MCF 10A (cell line): ENCODE measurements around the gene MMP19. TPM values are rescaled to one million over a fixed set of nuclear protein-coding genes. Genes with fewer than 3 reads are reported as not detected.
"Not testable (repeated sequence)": the region's sequence is repeated elsewhere in the genome, so short reads cannot be mapped to it uniquely, and the experiment has no call there.

Experiments
- BruUV-seq: library from RNA; stranded (reverse); fragments of 400-500 nt; replicated peaks from 2 replicates; lab custom pipeline; 2021; lab: Mats Ljungman, UMichigan
- CTCF ChIA-PET: fragments of 300-600 bp; sonication (Branson Sonifier 250); formaldehyde crosslinking; extraction: SDS; loops from one replicate; lab custom pipeline; 2021; ENCODE audit warnings: antibody characterized with exemption, inconsistent platforms; lab: Yijun Ruan, JAX
- POLR2A ChIA-PET: fragments of 300-600, 350-650 bp; sonication (Branson Sonifier 250); formaldehyde crosslinking; extraction: SDS; loops from one replicate; lab custom pipeline; 2020; ENCODE audit warnings: antibody characterized with exemption, inconsistent platforms; lab: Yijun Ruan, JAX
- DNase-seq: peaks from one replicate; pipeline ENCODE4 v3.0.0-alpha.2; 2018; ENCODE audit not compliant: unreplicated experiment
- H3K27ac Mint-ChIP-seq: one replicate; pipeline ENCODE4 v1.8.0; 2022; ENCODE audit warnings: mild to moderate bottlenecking, low read depth, mixed read lengths; ENCODE audit not compliant: unreplicated experiment
- H3K27me3 Mint-ChIP-seq: one replicate; pipeline ENCODE4 v1.8.0; 2022; ENCODE audit warnings: mixed read lengths; ENCODE audit not compliant: insufficient read depth, unreplicated experiment
- H3K36me3 Mint-ChIP-seq: one replicate; pipeline ENCODE4 v1.8.0; 2022; ENCODE audit warnings: mild to moderate bottlenecking, moderate library complexity, mixed read lengths; ENCODE audit not compliant: insufficient read depth, unreplicated experiment
- H3K4me1 Mint-ChIP-seq: one replicate; pipeline ENCODE4 v1.8.0; 2022; ENCODE audit warnings: mixed read lengths; ENCODE audit not compliant: insufficient read depth, unreplicated experiment
- H3K4me3 Mint-ChIP-seq: one replicate; pipeline ENCODE4 v1.8.0; 2022; ENCODE audit warnings: mild to moderate bottlenecking, moderate library complexity, mixed read lengths; ENCODE audit not compliant: unreplicated experiment
- H3K9me3 Mint-ChIP-seq: one replicate; pipeline ENCODE4 v1.8.0; 2022; ENCODE audit warnings: mixed read lengths; ENCODE audit not compliant: unreplicated experiment
- CTCF ChIP-seq: fragments of 200-600 bp; IDR thresholded peaks from one replicate; pipeline ENCODE4 v1.8.0; 2022; ENCODE audit warnings: antibody characterized with exemption, mild to moderate bottlenecking; ENCODE audit not compliant: unreplicated experiment
- intact Hi-C: fragments of 100-400 bp; cut with micrococcal nuclease; formaldehyde crosslinking; loops from 2 replicates; pipeline ENCODE4 v1.14.1; 2022
- total RNA-seq: library from RNA; stranded (reverse); gene quantifications from 2 replicates; pipeline ENCODE4 v1.2.3, GENCODE V29; 2022

Gene MMP19
- total RNA-seq, 1 experiment from 2014 or later, result 3.7 TPM

- H3K9me3 Mint-ChIP-seq, result no peaks in the 10 kb centered on the region
Measured at GRCh38 chr12:55838361-55838760, 4.4 kb downstream of the MMP19 start.

GRCh38 chr12:55834400-55834799, 8.3 kb downstream of the MMP19 start:
- DNase-seq, H3K9me3 Mint-ChIP-seq, H3K4me3 Mint-ChIP-seq, H3K36me3 Mint-ChIP-seq, CTCF ChIA-PET, H3K27me3 Mint-ChIP-seq, BruUV-seq, POLR2A ChIA-PET, H3K27ac Mint-ChIP-seq, intact Hi-C loops: not testable (repeated sequence)
- peaks cover 28% of the 10 kb centered on the region for H3K4me1 Mint-ChIP-seq

More at GRCh38 chr12:55838361-55838760, 4.4 kb downstream of the MMP19 start:
- Mint-ChIP-seq H3K4me3 (no peak overlapping the region), H3K27ac (no peak overlapping the region), H3K4me1 (peaks cover 17% of the 10 kb centered on the region), H3K27me3 (no peaks in the 10 kb centered on the region), H3K36me3 (no peaks in the 10 kb centered on the region)
- BruUV-seq, result no TSS peak
- POLR2A ChIA-PET, result interaction anchor here (1.5 kb wide), 1 partner anchor 9 kb away, joined by 5 read pairs; the partner anchor contains the start of gene DNAJC14
- CTCF ChIA-PET, result interaction anchor here (0.7 kb wide), 1 partner anchor 79 kb away, joined by 4 read pairs; no protein-coding TSS in a partner anchor
- no peak for TF ChIP-seq CTCF
- no peak for DNase-seq
- intact Hi-C loops, result no loop called here

GRCh38 chr12:55833056-55833455, 9.7 kb downstream of the MMP19 start:
- ChIA-PET POLR2A (no interaction called here), CTCF (no interaction called here)
- BruUV-seq, result no TSS peak
- peaks cover 22% of the 10 kb centered on the region for H3K4me1 Mint-ChIP-seq
- intact Hi-C loops, result no loop called here
- H3K27ac Mint-ChIP-seq, result peak overlapping the region; percentile 6
- no peak for TF ChIP-seq CTCF
- H3K9me3 Mint-ChIP-seq, result no peaks in the 10 kb centered on the region
- H3K36me3 Mint-ChIP-seq, result peaks cover 12% of the 10 kb centered on the region
- no peak overlapping the region for H3K4me3 Mint-ChIP-seq
- no peaks in the 10 kb centered on the region for H3K27me3 Mint-ChIP-seq
- no peak for DNase-seq

GRCh38 chr12:55831447-55831815, 11.3 kb downstream of the MMP19 start:
- ChIA-PET POLR2A (interaction anchor here (0.5 to 6.8 kb wide), 11 partner anchors 10 to 166 kb away, joined by 3 to 129 read pairs (median 7); partner anchors contain the start of genes DGKA, ORMDL2, PYM1 and RAB5B), CTCF (interaction anchor here (1.6 to 3.0 kb wide), 2 partner anchors 11 to 99 kb away, joined by 4 to 12 read pairs; partner anchors contain the start of gene DGKA)
- no TSS peak for BruUV-seq
- no peak for DNase-seq
- H3K36me3 Mint-ChIP-seq, result peaks cover 14% of the 10 kb centered on the region
- no peaks in the 10 kb centered on the region for H3K27me3 Mint-ChIP-seq
- peak overlapping the region; percentile 97 for H3K4me3 Mint-ChIP-seq
- H3K9me3 Mint-ChIP-seq, result no peaks in the 10 kb centered on the region
- TF ChIP-seq CTCF, result no peak
- intact Hi-C loops, result no loop called here
- H3K4me1 Mint-ChIP-seq, result peaks cover 22% of the 10 kb centered on the region
- no peak overlapping the region for H3K27ac Mint-ChIP-seq
